ENCODE results near the gene TPX2.
A peak's percentile ranks its signal among the peaks of the same experiment; 100 is the strongest.

TPX2 gene

DNA sequence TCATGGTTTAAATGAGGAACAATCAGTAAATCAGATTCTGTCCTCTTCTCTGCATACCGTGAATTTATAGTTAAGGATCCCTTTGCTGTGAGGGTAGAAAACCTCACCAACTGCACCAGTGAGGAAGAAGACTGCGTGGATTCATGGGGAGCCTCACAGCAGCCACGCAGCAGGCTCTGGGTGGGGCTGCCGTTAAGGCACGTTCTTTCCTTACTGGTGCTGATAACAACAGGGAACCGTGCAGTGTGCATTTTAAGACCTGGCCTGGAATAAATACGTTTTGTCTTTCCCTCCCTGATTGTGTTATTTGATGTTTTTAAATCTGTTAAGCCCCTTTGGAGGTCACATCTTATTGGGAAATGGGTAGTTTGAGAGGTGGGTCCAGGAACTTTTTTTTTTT, 62.4 kb downstream of the TPX2 start:
- DNase-seq (ENCODE audit: low read depth), result no peak
- no peak for TF ChIP-seq POLR2A (IDR thresholded peaks at IDR 0.05; ENCODE audit: extremely low read depth, insufficient read length)
- TF ChIP-seq MYC (IDR thresholded peaks at IDR 0.05; ENCODE audit: low read depth, low read length), result no peak
- no peak for TF ChIP-seq MAX (IDR thresholded peaks at IDR 0.05; ENCODE audit: low read depth, low read length)
- no peak for TF ChIP-seq CTCF (IDR thresholded peaks at IDR 0.05; ENCODE audit: low read depth, low read length)
- no peak overlapping the region for H3K4me3 ChIP-seq (ENCODE audit: low read depth, low read length)

DNA sequence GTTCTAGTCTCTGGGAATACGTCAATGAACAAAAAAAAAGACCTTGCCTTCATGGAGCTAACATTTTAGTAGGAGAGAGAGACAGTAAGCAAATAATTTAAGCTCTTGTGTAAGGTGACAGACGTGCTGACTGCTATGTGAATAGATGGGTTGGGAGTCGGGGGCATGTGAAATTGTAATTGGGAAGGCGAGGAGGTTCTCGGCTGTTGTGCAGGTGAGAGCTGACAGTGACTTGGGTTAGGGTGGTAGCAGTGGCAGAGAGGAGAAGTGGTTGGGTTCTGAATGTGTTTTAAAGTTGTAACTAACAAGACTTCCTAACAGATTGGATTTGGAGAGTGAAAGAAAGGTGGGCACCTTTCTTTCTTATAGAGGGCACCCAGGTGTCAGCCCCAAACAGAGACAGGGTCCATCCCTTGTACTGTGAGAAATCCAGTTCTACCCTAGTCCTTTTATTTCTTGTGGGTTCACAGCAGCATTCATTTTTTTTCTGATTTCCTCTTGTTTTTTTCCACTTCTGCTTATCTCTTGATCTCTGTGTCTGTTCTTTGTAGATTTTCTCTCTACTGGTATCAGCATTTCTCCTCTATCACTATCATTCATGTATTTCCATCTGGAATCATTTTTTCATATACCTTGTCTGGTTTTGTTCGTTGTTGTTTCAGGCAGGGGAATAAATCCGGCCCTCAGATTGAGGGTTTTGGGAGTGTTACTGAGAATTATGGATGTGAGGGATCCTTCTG, 64.6 kb downstream of the TPX2 start:
- H3K4me3 ChIP-seq (ENCODE audit: low read depth, low read length), result no peak overlapping the region
- DNase-seq (ENCODE audit: low read depth), result no peak
- TF ChIP-seq CTCF (IDR thresholded peaks at IDR 0.05; ENCODE audit: low read depth, low read length), result no peak
- no peak for TF ChIP-seq POLR2A (IDR thresholded peaks at IDR 0.05; ENCODE audit: extremely low read depth, insufficient read length)
- no peak for TF ChIP-seq MYC (IDR thresholded peaks at IDR 0.05; ENCODE audit: low read depth, low read length)
- TF ChIP-seq MAX (IDR thresholded peaks at IDR 0.05; ENCODE audit: low read depth, low read length), result no peak

GRCh38 chr20:31806564-31807355, 67.7 kb downstream of the TPX2 start:
- DNase-seq (ENCODE audit: low read depth), result peak; percentile 24
- no peak for TF ChIP-seq CTCF (IDR thresholded peaks at IDR 0.05; ENCODE audit: low read depth, low read length)
- peak; percentile 14; the same call in 1 of the 2 replicates for TF ChIP-seq MYC (IDR thresholded peaks at IDR 0.05; ENCODE audit: low read depth, low read length)
- TF ChIP-seq MAX (IDR thresholded peaks at IDR 0.05; ENCODE audit: low read depth, low read length), result peak; percentile 80
- H3K4me3 ChIP-seq (ENCODE audit: low read depth, low read length), result no peak overlapping the region

DNA sequence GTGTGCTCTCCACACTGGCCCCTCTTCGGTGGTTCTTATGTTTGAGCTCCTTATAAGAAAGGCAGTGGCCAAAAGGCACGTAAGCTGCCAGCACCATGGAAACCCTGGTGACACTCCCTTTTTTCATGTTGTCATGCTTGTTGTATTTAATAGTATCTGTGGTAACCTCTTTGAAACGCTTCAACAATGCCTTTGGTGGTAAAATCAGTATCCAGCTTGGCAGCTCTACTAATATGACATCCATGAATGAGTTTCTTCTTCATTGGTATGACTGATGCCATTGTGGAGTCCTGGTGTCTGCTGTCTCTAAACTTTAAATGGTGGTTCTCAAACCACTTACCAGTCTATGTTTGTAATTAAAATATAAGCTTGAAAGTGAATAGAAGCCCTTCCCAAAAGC, 69.4 kb downstream of the TPX2 start:
- H3K4me3 ChIP-seq (ENCODE audit: low read depth, low read length), result no peak overlapping the region
- TF ChIP-seq MAX (IDR thresholded peaks at IDR 0.05; ENCODE audit: low read depth, low read length) (no peak), MYC (IDR thresholded peaks at IDR 0.05; ENCODE audit: low read depth, low read length) (no peak), POLR2A (IDR thresholded peaks at IDR 0.05; ENCODE audit: extremely low read depth, insufficient read length) (no peak), CTCF (IDR thresholded peaks at IDR 0.05; ENCODE audit: low read depth, low read length) (no peak)
- no peak for DNase-seq (ENCODE audit: low read depth)

DNA sequence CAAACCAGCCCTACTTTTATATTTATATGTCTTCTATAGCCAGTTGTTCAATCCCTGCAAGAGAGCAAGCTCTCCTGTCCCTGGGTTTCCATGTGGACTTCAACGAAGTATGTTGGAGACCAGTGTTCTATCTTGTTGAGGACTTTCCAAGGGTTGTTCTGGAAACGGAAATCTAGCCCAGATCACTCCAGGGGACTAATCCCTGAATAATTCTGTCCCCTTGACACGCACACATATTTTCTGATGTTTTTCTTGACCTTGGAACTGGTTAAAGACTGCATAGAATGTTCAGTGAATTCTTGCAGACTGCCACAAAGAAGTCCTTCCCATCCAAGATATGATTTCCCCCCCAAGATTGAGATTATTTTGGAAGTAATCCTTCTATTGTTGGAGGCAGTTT, 70.6 kb downstream of the TPX2 start:
- DNase-seq (ENCODE audit: low read depth), result no peak
- TF ChIP-seq MYC (IDR thresholded peaks at IDR 0.05; ENCODE audit: low read depth, low read length), result no peak
- no peak for TF ChIP-seq CTCF (IDR thresholded peaks at IDR 0.05; ENCODE audit: low read depth, low read length)
- no peak for TF ChIP-seq POLR2A (IDR thresholded peaks at IDR 0.05; ENCODE audit: extremely low read depth, insufficient read length)
- TF ChIP-seq MAX (IDR thresholded peaks at IDR 0.05; ENCODE audit: low read depth, low read length), result no peak
- no peak overlapping the region for H3K4me3 ChIP-seq (ENCODE audit: low read depth, low read length)
